Measurements from ENCODE around the gene AGPAT4. TPM values are rescaled to one million over a fixed set of nuclear protein-coding genes. Genes with fewer than 3 reads are reported as not detected.

The AGPAT4 gene
- total RNA-seq, 4 donors from 2014 or later: 10.5 to 20.8 (median 12.6) TPM

GRCh38 chr6:161101517-161101916, 172.3 kb downstream of the AGPAT4 start:
- Histone ChIP-seq H3K27ac (no peak overlapping the region), H3K36me3 (peaks cover 3 to 86% (median 11%) of the 10 kb centered on the region in 3 donors), H3K27me3 (no peaks in the 10 kb centered on the region), H3K9me3 (no peaks in the 10 kb centered on the region), H3K4me1 (no peaks in the 10 kb centered on the region), H3K4me3 (no peak overlapping the region)
- 74 to 83% methylated on average over 7 of the region's 7 CpGs for WGBS, 2 donors
- TF ChIP-seq POLR2A (IDR thresholded peaks at IDR 0.05): no peak
- TF ChIP-seq CTCF (IDR thresholded peaks at IDR 0.05): no peak
- TF ChIP-seq EP300 (IDR thresholded peaks at IDR 0.05): no peak
- no peak for DNase-seq (ENCODE audit: low spot score in 2 of 2)

- Histone ChIP-seq H3K27ac (no peak overlapping the region), H3K9me3 (no peaks in the 10 kb centered on the region), H3K4me1 (no peaks in the 10 kb centered on the region), H3K27me3 (no peaks in the 10 kb centered on the region), H3K36me3 (peaks cover 3 to 77% (median 11%) of the 10 kb centered on the region in 3 donors), H3K4me3 (no peak overlapping the region)
- 83 to 84% methylated on average over 8 of the region's 8 CpGs for WGBS, 2 donors
- no peak for TF ChIP-seq POLR2A (IDR thresholded peaks at IDR 0.05)
- no peak for DNase-seq (ENCODE audit: low spot score in 2 of 2)
These were observed 173.8 kb downstream of the AGPAT4 start for GRCh38 chr6:161100072-161100471.

GRCh38 chr6:161095916-161096315, 177.9 kb downstream of the AGPAT4 start:
- Histone ChIP-seq H3K9me3 (no peaks in the 10 kb centered on the region), H3K27me3 (no peaks in the 10 kb centered on the region), H3K36me3 (peaks cover 3 to 78% (median 6%) of the 10 kb centered on the region in 3 donors), H3K4me3 (no peak overlapping the region), H3K27ac (no peak overlapping the region), H3K4me1 (no peaks in the 10 kb centered on the region)
- DNase-seq (ENCODE audit: low spot score in 2 of 2): no peak
- no peak for TF ChIP-seq EP300 (IDR thresholded peaks at IDR 0.05)
- no peak for TF ChIP-seq CTCF (IDR thresholded peaks at IDR 0.05)
- no peak for TF ChIP-seq POLR2A (IDR thresholded peaks at IDR 0.05)

GRCh38 chr6:161094955-161095354, 178.9 kb downstream of the AGPAT4 start:
- Histone ChIP-seq H3K27ac (no peak overlapping the region), H3K36me3 (peaks cover 3 to 84% (median 6%) of the 10 kb centered on the region in 3 donors), H3K4me3 (no peak overlapping the region), H3K27me3 (no peaks in the 10 kb centered on the region), H3K4me1 (no peaks in the 10 kb centered on the region), H3K9me3 (no peaks in the 10 kb centered on the region)
- DNase-seq (ENCODE audit: low spot score in 2 of 2): no peak
- 62 to 67% methylated on average over 5 of the region's 5 CpGs for WGBS, 2 donors
- no peak for TF ChIP-seq POLR2A (IDR thresholded peaks at IDR 0.05)
- TF ChIP-seq EP300 (IDR thresholded peaks at IDR 0.05): no peak
- TF ChIP-seq CTCF (IDR thresholded peaks at IDR 0.05): no peak

- Histone ChIP-seq H3K27me3 (no peaks in the 10 kb centered on the region), H3K4me1 (no peaks in the 10 kb centered on the region), H3K36me3 (peaks cover 0 to 85% (median under 1%) of the 10 kb centered on the region in 3 donors), H3K27ac (no peak overlapping the region), H3K4me3 (no peak overlapping the region), H3K9me3 (no peaks in the 10 kb centered on the region)
- TF ChIP-seq CTCF (IDR thresholded peaks at IDR 0.05): no peak
- no peak for TF ChIP-seq EP300 (IDR thresholded peaks at IDR 0.05)
- TF ChIP-seq POLR2A (IDR thresholded peaks at IDR 0.05): no peak
- DNase-seq (ENCODE audit: low spot score in 2 of 2): no peak
- 80 to 81% methylated on average over 6 of the region's 6 CpGs for WGBS, 2 donors
These were observed 181.7 kb downstream of the AGPAT4 start for GRCh38 chr6:161091972-161092701.
